Activated CD4-positive, CD25-positive, alpha-beta regulatory T cell treated with anti-CD3 and anti-CD28 coated beads, Interleukin-2, amount 50 U/mL, for 72 hours (primary cell): Measurements from ENCODE around the gene STX18.
A peak's percentile ranks its signal among the peaks of the same experiment; 100 is the strongest.
"Not testable (repeated sequence)": the region's sequence is repeated elsewhere in the genome, so short reads cannot be mapped to it uniquely, and the experiment has no call there.

Source experiments
- DNase-seq: peaks from one replicate; pipeline ENCODE4 v3.0.0; 2021

Gene STX18

DNA sequence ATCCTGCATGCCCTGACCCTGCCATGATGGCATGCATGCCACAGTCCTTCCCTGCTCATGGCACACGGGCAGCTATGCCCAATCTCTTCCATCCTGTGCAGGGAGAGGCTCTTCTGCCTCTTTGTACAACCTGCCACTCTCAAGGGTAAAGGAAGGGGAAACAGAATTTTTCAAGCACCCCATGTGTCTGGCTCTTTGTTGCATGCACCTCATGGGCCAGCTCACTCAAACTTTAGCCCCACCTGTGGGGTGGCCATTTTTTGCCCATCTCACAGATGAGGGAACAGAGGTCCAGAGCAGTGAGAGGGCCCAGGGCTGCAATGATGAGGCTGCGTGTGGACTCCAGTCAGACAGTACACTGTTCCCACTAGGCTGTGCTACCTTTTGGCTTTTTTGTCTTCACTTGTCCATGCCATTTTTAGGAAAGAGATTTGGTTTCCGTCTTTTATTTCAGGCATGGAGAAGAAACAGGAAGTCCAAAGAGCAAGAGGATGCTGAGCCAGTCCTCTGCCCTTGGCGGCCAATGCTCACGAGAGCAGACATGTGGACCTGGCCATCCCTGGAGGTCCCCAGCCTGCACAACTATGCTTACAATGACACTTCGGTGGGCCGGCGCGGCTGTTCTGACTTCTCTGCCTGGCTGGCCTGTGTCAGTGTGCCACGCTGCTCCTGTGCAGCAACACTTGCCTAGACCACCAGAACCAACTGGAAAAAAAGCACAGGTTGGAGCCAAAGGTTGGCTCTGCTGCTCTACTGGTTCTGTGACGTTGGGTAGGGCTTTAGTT lies 109.3 kb downstream of the STX18 start:
- DNase-seq: no peak

DNA sequence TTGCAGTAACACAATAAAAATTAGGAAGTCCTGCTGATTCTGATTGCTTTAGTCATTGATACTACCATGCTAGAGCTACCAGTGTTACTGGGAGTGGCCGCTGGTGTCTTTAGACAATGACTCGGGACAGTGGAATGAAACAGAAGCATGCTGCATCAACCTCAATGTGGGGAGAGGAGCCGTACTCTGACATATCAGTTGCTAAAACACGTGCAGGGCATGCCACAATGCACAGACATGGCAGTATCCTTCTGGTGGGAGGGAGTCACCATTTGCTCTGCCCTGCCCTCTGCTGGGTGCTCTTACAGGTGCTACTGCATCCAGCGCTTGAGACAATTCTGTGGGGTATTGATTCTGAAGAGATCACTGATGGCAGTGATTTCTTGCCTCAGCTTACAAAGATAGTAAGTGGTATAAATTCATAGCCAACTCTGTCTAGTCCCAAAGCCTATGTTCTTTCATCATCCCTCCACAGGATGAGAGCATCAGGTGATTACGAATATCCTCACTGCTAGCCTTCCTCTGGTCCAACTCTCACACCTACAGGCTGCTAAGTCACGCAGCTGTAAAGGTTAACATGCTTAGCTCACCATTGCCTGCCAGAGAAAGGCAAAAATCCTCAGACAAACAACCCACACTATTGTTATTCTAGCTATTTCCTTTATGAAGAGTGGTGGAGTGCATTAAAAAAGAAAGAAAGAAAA lies 111.2 kb downstream of the STX18 start:
- no peak for DNase-seq

DNA sequence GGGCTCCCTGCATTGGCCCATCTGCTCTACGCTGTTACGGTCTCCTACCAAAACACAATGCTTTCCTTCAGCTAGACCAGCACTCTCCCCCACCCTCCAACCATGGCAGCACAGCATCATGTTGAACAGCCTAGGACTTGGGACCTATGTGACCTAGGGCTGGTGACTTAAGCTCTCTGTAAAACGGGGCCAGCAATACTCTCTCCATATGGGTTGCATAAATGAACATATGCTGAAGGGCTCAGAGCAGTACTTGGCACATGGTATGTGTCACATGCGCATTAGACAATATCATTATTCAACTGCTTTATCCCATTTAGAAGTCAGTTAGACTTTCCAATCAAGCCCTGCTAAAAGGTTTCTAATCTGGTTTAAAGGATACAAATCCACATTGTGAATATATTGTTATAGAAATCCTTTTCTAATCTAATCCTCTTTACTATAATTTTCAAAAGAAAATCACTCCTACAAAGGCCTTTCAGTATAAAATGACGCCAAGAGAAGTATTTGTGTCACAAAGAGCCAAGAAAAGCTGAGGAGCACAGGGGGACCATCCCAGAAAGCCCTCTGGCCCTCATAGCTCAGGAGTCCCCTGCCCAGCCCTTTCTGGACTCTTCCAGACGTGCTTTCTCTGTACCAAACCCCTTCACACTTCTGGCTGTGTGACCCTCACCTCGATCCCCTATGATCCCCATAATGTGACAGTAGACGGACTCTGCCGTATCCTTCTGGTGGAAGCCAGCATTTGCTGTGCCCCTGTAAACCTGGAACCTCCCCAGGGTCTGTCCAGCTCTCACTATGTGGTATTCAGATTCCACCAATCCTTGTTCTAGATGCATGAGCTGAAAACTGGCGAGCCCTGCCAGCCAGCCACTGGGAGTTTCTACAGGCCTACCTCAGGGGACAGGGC lies 112.6 kb downstream of the STX18 start:
- no peak for DNase-seq

DNA sequence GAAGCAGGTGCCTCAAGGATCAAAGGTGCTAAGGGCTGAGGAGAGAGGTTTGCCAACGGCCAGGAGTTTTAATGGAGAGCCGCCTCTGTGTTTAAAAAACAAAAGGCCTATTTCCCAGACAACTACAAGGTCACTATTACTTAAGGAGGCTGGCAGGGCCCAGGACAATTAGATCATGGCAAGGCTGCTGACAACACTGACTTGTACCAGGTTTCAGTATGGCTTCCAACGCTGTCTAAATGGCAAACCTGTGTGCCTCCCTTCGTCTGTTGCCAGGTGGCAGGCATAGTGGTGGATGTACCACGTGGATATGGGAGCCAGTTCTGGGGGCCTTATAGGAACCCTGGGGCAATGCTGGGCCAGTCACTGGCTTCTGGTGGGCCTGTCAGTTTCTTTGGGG lies 114.0 kb downstream of the STX18 start:
- DNase-seq: no peak

DNA sequence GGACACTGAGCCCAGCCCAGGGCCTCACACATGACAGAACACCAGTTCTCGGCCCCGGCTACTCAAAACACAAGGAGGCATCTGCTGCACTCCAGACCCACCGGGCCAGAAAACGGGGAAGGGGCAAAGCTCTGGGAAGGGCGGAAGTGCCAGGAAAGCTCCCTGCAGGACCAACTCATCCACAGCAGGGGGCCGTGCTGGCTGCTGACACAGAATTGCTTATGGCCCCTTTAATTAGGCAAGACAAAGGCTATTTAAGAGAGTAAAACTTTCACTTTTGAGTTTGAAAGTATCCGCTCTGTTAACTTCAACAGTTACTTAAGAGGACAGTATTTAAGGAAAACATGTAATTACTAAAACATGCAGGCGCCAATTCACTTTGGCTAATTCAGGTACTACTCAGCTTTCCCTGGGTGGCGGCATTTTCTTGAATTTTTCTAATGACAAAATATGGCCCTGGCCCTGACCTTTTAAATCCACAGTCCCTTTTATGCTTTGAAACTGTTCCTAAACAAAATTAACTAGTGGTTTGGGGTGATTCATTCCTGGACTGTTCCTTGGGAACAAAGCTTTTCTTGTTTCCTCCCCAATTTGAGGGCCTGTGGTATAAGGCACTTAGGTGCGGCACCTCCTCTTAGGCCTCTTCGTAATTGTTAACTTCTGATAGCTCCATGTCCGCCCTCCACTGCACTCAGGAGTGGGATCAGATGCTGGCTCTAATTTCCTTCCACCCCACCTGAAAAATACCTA lies 114.6 kb downstream of the STX18 start:
- no peak for DNase-seq

DNA sequence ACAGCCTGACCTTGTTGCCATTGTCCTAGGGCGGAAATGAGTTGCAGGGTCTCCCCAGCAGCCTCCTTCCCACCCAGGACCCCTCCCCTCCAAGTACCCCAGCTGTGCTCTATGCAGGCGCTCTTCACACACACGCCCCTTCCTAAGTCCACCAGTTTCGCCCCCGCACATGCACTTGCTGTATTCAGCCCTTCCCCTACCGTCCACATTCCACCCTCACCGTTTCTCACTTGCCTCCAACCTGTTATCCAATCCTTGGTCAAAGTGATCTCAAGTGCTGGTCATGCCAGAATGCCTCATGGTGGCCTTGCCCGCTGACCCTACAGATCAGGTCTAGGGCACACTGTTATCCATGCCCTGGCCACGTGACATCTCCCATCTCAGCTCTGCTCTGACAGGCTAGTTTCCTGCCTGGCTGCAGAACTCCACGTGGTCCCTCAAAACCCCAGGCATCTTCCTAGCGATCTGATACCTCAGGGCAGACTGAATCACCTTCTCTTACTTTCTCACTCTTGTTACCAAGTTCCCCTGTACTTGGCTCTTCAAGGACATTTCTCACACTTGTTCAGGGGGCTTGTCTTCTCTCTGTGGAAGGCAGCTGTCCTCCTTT lies 115.2 kb downstream of the STX18 start:
- DNase-seq: no peak

DNA sequence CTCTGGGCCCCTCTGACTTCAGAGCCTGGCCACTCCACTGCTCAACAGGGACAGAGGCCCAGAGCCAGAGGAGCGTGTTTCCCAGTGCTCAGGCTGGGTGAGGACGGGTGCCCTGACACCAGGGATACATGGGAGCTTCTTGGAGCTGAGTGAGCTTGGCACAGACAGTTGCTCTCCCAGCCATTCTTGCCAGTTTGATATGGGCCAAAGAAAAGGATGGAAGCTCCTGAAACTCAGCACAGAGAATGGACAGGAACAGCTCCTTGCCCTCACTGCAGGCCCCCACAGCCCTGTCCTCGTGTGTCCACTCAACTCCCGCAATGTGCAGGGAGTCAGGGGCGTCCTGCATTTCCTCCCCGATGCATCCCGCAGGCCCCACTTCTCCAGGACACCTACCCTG lies 116.2 kb downstream of the STX18 start:
- no peak for DNase-seq

DNA sequence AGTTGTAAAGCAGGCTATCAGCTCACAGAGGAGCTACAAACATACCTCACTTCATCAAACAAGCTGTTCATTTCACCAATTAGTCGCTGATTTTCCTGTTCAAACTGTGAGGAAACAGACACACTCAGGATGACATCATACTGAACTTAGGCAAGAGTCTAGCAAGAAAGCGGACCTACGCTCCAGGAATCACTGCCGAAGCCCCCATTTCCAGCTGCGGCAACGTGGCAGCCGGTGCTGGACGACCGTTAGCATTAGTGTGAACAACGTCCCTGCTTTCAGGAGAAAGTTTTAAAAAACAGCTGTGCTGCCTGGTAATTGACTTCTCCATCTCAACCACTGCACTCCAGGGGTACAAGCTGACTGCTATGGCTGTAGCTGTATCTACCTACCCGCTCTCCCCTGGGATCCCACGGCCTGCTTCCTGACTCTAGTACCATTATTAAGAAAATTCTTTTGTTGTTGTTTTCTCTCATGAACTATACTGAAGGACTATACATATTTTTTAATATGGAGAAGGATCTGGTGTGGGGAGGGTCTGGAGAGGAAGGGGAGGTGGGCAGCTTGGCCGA lies 116.6 kb downstream of the STX18 start:
- DNase-seq: no peak

DNA sequence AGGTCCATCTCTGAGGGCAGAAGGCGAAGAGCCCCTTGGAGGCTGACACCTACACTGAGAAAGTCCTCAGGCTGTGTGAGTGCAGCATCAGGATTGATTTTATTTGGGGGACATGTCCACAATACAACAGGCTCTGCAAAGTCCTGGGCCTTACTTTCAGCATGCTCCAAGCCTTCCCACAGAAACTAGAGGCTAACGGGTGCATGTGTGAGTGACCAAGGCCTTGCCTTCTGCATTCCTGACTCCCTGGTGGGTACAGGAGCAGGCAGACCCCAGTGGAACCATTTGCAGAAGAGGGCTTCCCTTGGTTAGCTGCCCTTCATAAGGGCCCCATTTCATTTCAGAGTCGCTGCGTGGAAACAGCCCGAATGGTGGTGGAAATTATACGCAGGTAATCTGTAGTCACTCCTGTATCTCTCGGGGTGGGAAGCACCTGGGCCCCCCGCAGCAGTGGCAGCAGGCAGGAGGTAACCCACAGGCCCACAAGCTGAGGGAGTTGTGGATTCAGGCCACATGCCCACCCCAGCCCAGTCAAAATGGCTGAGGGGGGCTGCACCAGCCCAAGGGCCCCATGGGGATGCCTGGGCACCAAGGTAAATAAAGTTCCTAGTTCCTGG lies 117.2 kb downstream of the STX18 start:
- no peak for DNase-seq

DNA sequence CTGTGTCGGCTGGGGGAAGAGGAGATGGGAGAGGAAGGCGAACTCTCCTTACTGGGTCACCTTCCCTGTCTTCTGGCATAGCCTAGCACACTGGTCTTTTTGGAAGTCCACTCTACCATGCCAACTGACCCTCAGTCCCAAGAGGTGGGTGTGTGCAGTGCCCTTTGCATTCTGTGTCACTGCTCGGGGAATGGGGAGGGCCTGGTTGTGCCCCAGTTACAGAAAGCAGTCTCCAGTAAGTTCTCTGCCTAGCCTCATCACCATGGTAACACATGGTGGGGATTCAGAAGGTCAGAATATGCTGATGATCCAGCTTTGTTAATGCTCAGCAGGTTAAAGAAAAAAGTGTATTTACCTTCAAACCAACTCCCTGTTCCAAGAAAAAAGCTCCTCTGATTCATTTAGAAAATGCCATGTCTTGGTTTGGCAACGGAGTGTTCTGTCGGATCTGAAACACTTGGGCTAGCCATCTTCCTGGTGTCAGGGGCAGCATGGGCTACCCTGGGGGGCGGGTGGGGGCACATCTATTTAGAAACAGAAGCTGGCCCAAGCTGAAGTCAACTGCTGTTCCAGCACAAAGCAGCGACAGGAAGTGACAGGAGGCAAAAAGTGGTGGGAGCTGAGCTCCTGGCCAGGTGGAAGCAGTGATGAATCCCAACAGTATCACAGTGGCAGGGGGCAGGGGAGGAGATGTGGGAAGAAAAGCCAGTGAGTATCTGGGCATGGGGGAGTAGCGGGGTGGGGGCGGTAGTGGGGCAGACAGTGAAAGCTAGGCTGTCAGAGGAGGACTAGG lies 117.9 kb downstream of the STX18 start:
- no peak for DNase-seq

DNA sequence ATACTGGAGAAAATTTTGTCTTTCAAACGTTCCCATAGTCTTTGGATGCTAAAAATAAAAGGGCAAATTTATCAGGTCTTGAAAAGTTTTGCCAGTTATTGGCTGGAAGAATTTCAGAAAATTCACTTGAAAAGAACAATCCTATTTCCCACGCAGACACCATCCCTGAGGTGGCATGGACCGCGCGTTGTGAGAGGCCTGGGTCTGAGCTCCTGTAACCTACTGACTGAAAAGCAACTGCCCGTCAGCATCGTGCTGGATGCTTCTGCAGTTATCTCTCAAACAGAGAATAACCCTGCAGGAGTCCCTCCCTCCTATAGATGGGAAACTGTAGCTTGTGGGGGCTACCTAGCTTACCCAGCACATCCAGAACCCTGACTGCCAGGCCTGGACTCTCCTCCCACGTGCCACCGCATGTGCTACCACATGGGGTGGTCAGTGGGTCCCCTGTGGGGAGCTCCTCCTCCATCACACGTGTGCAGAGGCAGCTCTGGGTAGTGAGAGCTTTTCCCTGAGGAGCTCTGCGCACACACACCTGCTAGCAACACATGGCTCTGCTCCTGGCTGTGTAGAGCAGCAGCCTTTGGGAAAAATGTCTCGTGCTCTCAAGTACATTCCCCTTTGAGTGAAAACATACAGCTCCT lies 118.9 kb downstream of the STX18 start:
- DNase-seq: no peak

DNA sequence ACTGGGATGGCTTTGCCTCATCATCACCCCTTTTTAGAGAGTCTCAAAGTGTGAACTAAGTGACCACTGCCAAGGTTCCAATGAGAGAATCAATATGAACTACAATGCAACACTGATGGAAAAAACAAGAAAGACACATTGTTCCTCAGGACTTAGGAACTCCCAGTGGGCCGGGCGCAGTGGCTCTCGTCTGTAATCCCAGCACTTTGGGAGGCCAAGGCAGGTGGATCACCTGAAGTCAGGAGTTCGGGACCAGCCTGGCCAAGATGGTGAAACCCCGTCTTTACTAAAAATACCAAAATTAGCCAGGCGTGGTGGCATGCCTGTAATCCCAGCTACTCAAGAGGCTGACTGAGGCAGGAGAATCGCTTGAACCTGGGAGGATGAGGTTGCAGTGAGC lies 119.7 kb downstream of the STX18 start:
- DNase-seq: not testable (repeated sequence)

DNA sequence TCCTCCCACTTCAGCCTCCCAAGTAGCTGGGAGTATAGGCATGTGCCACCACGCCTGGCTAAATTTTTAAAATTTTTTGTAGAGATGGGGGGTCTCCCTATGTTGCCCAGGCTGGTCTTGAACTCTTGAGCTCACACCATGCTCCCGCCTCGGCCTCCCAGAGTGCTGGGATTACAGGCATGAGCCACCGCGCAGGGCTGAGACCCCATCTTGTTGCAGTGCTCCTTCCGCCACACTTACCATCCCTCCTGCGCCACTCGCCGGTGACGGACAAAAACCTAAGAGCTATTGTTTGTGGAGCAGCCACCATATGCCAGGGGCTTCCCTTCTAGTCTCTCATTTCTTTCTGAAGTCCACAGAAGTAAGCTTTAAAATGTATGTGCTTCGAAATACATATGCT lies 120.5 kb downstream of the STX18 start:
- no peak for DNase-seq

DNA sequence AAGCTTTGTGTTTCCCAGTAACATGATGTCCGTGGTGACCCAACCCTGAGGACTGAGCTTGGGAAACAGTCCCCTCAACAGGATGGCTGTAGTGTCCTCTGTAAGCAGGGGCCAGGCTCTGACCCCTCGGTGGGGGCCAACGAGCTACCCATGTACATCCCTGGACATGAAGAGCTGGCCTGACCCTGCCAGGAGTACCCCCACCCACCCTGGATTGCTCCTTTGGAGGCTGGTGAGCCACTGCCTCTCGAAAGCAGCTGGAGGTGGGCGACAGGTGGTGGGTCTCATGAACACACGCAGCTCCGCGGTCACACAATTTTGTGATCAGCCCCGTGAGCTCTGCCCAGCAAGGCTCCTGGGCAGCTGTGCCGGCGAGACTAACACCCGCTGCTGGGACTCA lies 121.4 kb downstream of the STX18 start:
- no peak for DNase-seq

DNA sequence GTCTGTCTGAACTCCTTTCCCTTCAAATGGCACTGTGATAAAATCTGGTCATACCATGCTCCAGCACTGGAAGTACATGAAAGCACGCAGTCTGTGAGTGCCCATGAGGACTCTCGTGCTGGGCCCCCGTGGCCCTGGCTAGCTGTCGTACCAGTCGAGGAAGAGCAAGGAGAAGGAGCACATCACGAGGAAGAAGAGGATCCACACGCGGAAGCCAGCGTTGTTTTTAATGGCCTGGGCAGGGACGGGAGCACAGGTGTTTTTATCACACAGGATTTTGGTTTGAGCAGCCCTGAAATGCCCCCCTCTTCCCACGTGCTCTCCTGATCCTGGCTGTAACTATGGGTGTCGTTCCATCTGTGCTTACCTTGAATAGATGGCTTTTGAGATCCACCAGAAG lies 122.0 kb downstream of the STX18 start:
- no peak for DNase-seq

DNA sequence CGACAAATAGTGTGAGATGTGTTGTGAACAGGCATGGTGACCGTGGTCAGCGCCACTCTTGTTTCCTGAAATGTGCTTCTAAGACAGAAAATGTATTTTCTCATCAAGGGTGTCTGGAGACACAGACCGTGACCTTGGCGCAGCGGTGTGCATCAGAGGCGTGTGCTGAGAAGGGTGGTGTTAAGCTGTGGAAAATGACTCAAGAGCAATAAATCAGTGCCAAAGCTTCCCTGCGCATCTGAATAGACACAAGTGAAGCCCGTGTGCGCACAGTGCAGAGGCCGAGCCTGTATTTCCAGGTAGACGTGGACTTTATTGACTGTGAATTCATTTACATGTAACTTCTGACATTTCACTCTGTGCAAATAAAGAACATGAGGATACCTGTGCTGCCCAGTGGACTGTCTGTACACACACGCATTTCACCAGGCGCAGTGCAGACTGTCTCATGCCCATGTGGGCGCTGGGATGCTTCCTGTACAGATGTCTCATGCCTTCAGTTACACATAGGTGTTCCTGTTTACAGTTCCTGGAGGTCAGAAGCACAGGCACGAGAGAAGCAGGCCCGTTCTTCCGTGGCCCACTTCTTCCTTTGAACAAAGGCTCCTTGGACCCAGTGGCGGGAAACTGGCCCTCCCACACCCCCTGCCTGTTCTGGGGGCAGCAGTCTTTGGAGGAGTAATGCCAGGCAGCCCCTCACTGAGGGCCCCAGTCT lies 123.0 kb downstream of the STX18 start:
- DNase-seq: no peak

DNA sequence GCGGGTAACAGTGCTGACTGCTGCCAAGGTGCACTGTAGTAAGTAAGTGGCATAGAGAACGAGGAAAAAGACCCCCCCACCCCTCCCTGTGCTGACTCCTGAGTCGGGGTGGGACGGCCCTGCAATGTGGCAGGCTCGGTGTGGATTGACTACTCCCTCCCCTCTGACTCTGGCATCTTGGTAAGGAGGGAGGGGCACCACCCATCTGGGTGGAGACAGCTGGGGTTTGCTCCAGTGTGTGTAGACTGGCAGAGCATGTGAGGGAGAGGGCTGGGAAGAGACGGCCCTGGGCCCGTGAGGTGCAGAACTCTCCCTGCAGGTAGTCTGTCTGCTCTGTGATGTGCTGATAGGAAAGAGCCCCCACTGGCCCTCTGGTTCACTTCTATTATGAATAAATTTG lies 124.0 kb downstream of the STX18 start:
- DNase-seq: no peak

DNA sequence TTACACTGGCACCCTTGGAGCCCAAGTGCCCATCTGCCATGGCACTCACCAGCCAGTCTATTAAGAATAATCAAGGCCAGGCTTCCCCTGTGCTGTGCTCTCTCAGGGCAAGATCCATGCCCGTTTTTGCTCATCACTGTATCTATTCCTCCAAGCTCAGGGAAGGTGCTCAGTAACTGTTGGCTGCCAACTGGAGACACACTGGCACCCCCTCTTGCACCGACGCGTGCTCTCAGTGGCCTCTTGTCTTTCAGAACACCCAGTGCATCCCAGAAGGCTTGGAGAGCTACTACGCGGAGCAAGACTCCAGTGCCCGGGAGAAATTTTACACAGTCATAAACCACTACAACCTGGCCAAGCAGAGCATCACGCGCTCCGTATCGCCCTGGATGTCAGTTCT lies 124.9 kb downstream of the STX18 start:
- peak; percentile 17 for DNase-seq
